Lower lobe of right lung (tissue), 2 donors: ENCODE results near the gene IGSF5. TPM values are rescaled to one million over a fixed set of nuclear protein-coding genes. Genes with fewer than 3 reads are reported as not detected.

Experiments used
- ATAC-seq, 2 donors: fragments of 200-7000 bp; cut with Tn5 transposase; one replicate each; pipeline ENCODE4 v1.9.1; 2020 to 2022; ENCODE audit warnings: mild to moderate bottlenecking in 2 of 2, moderate library complexity in 2 of 2
- DNase-seq: peaks from one replicate; pipeline ENCODE4 v3.0.0-alpha.2; 2020
- H3K27ac ChIP-seq: fragments of 200-600 bp; one replicate; pipeline ENCODE4 v1.8.0; 2022
- H3K27me3 ChIP-seq: fragments of 200-600 bp; one replicate; pipeline ENCODE4 v1.8.0; 2022; ENCODE audit warnings: low read depth
- H3K36me3 ChIP-seq: fragments of 200-600 bp; one replicate; pipeline ENCODE4 v1.8.0; 2022; ENCODE audit warnings: mild to moderate bottlenecking
- H3K4me1 ChIP-seq: fragments of 200-600 bp; one replicate; pipeline ENCODE4 v1.8.0; 2022
- H3K4me3 ChIP-seq: fragments of 200-600 bp; one replicate; pipeline ENCODE4 v1.8.0; 2022; ENCODE audit warnings: mild to moderate bottlenecking
- H3K9me3 ChIP-seq: fragments of 200-600 bp; one replicate; pipeline ENCODE4 v1.8.0; 2022
- CTCF ChIP-seq: fragments of 200-600 bp; IDR thresholded peaks from one replicate; pipeline ENCODE4 v1.8.0; 2022; ENCODE audit warnings: antibody characterized with exemption, mild to moderate bottlenecking
- intact Hi-C: fragments of 100-400 bp; cut with DNase I; formaldehyde crosslinking; loops from one replicate; pipeline ENCODE4 v1.11.0; 2022
- total RNA-seq: library from RNA; stranded (reverse); fragmentation: NEBNext Ultra II Directional; extraction: Animal tissue kit (Norgen Biotek cat#: 25700); gene quantifications from one replicate; pipeline ENCODE4 v1.2.1, GENCODE V29; 2021
- donor health status: DM: no; HTN: yes; CAD: no; lungs with severe emphysema.

Gene IGSF5
- total RNA-seq, 1 donor from 2014 or later, result not detected

GRCh38 chr21:39803393-39803792 lies 58.4 kb downstream of the IGSF5 start:
- no peaks in the 10 kb centered on the region for H3K27me3 ChIP-seq
- TF ChIP-seq CTCF, result no peak
- ATAC-seq, result no peak

GRCh38 chr21:39804240-39804639 lies 59.3 kb downstream of the IGSF5 start:
- Histone ChIP-seq H3K36me3 (no peaks in the 10 kb centered on the region), H3K9me3 (no peaks in the 10 kb centered on the region), H3K4me3 (no peak overlapping the region), H3K27me3 (no peaks in the 10 kb centered on the region), H3K27ac (no peak overlapping the region), H3K4me1 (no peaks in the 10 kb centered on the region)
- intact Hi-C loops, result no loop called here
- DNase-seq (no peak), ATAC-seq (no peak)
- TF ChIP-seq CTCF, result no peak

More at GRCh38 chr21:39803393-39803792, 58.4 kb downstream of the IGSF5 start:
- no peak overlapping the region for H3K4me3 ChIP-seq
- no peak overlapping the region for H3K27ac ChIP-seq
- no peaks in the 10 kb centered on the region for H3K9me3 ChIP-seq
- H3K4me1 ChIP-seq, result no peaks in the 10 kb centered on the region
- DNase-seq, result no peak
- no peaks in the 10 kb centered on the region for H3K36me3 ChIP-seq
- intact Hi-C loops, result no loop called here

GRCh38 chr21:39805983-39806382 lies 61.0 kb downstream of the IGSF5 start:
- Histone ChIP-seq H3K36me3 (no peaks in the 10 kb centered on the region), H3K4me1 (no peaks in the 10 kb centered on the region), H3K27me3 (no peaks in the 10 kb centered on the region), H3K9me3 (no peaks in the 10 kb centered on the region), H3K27ac (no peak overlapping the region), H3K4me3 (no peak overlapping the region)
- intact Hi-C loops, result no loop called here
- no peak for ATAC-seq
- DNase-seq, result no peak
- no peak for TF ChIP-seq CTCF

- Histone ChIP-seq H3K4me1 (no peaks in the 10 kb centered on the region), H3K36me3 (no peaks in the 10 kb centered on the region), H3K27ac (no peak overlapping the region), H3K4me3 (no peak overlapping the region), H3K27me3 (no peaks in the 10 kb centered on the region), H3K9me3 (no peaks in the 10 kb centered on the region)
- peak; percentile 17 to 54 for ATAC-seq
- intact Hi-C loops, result no loop called here
- TF ChIP-seq CTCF, result no peak
- no peak for DNase-seq
Measured at GRCh38 chr21:39807738-39808137, 62.8 kb downstream of the IGSF5 start.

GRCh38 chr21:39809936-39810335 lies 65.0 kb downstream of the IGSF5 start:
- no peaks in the 10 kb centered on the region for H3K27me3 ChIP-seq
- no peak for ATAC-seq
- no peaks in the 10 kb centered on the region for H3K4me1 ChIP-seq
- intact Hi-C loops, result no loop called here
- DNase-seq, result no peak
- H3K9me3 ChIP-seq, result no peaks in the 10 kb centered on the region
- H3K4me3 ChIP-seq, result no peak overlapping the region
- no peak for TF ChIP-seq CTCF
- no peak overlapping the region for H3K27ac ChIP-seq
- no peaks in the 10 kb centered on the region for H3K36me3 ChIP-seq

GRCh38 chr21:39812983-39813382 lies 68.0 kb downstream of the IGSF5 start:
- Histone ChIP-seq H3K36me3 (no peaks in the 10 kb centered on the region), H3K27me3 (no peaks in the 10 kb centered on the region), H3K27ac (no peak overlapping the region), H3K4me1 (no peaks in the 10 kb centered on the region), H3K9me3 (no peaks in the 10 kb centered on the region), H3K4me3 (no peak overlapping the region)
- no peak for DNase-seq
- intact Hi-C loops, result no loop called here
- TF ChIP-seq CTCF, result no peak
- no peak for ATAC-seq
